Neural cell (in vitro differentiated cells): ENCODE results near the gene CDH7. TPM values are rescaled to one million over a fixed set of nuclear protein-coding genes. Genes with fewer than 3 reads are reported as not detected.

ENCODE experiments used
- H2AFZ ChIP-seq: fragments of 200-600, 300-800 bp; sonication (generic), shearing (Covaris generic); 2 replicates; pipeline ENCODE4 v1.6.0; 2014; ENCODE audit warnings: low read depth, mild to moderate bottlenecking, antibody characterized with exemption, low read length, moderate library complexity
- H3F3A ChIP-seq: fragments of 200-600 bp; shearing (Covaris generic); 2 replicates; pipeline ENCODE4 v1.6.1; 2016; ENCODE audit warnings: mild to moderate bottlenecking, moderate library complexity, mixed read lengths, antibody characterized with exemption, low read length; ENCODE audit not compliant: insufficient read depth, poor library complexity, severe bottlenecking
- H3K27ac ChIP-seq: fragments of 200-600, 300-800 bp; sonication (generic), shearing (Covaris generic); 2 replicates; pipeline ENCODE4 v1.5.1; 2014; ENCODE audit warnings: mild to moderate bottlenecking, low read length, moderate library complexity
- H3K27me3 ChIP-seq: fragments of 300-800, 200-600 bp; sonication (generic), shearing (Covaris generic); 2 replicates; pipeline ENCODE4 v1.6.0; 2014; ENCODE audit warnings: mild to moderate bottlenecking, low read depth, low read length, moderate library complexity; ENCODE audit not compliant: insufficient read depth
- H3K36me3 ChIP-seq: fragments of 300-800, 200-600 bp; sonication (generic), shearing (Covaris generic); 2 replicates; pipeline ENCODE4 v1.5.1; 2014; ENCODE audit warnings: mild to moderate bottlenecking, antibody characterized with exemption, low read length, moderate library complexity; ENCODE audit not compliant: insufficient read depth
- H3K4me2 ChIP-seq: fragments of 300-800, 200-600 bp; sonication (generic), shearing (Covaris generic); 2 replicates; pipeline ENCODE4 v1.6.0; 2014; ENCODE audit warnings: mild to moderate bottlenecking, low read length
- H3K4me3 ChIP-seq: fragments of 300-800, 200-600 bp; sonication (generic), shearing (Covaris generic); 2 replicates; pipeline ENCODE4 v1.5.1; 2014; ENCODE audit warnings: mild to moderate bottlenecking, low read length, moderate library complexity
- H3K79me2 ChIP-seq: fragments of 200-600 bp; shearing (Covaris generic); replicated peaks from 2 replicates; pipeline ENCODE4 v1.6.0; 2014; ENCODE audit warnings: mild to moderate bottlenecking, low read length, moderate library complexity; ENCODE audit not compliant: insufficient read depth
- H3K9ac ChIP-seq: fragments of 300-800, 200-600 bp; sonication (generic), shearing (Covaris generic); 2 replicates; pipeline ENCODE4 v1.6.1; 2016; ENCODE audit warnings: mild to moderate bottlenecking, low read length, mixed read lengths
- H3K9me2 ChIP-seq: fragments of 200-600 bp; shearing (Covaris generic); 2 replicates; pipeline ENCODE4 v1.6.1; 2016; ENCODE audit warnings: mild to moderate bottlenecking, low read length, mixed read lengths; ENCODE audit not compliant: insufficient read depth
- H3K9me3 ChIP-seq: fragments of 200-600, 300-800 bp; sonication (generic), shearing (Covaris generic); 2 replicates; pipeline ENCODE4 v1.6.1; 2016; ENCODE audit warnings: mild to moderate bottlenecking, mixed run types, low read length, moderate library complexity, mixed read lengths
- H4K20me1 ChIP-seq: fragments of 200-600 bp; shearing (Covaris generic); 2 replicates; pipeline ENCODE4 v1.6.1; 2016; ENCODE audit warnings: mild to moderate bottlenecking, mixed run types; ENCODE audit not compliant: insufficient read depth
- CTCF ChIP-seq: fragments of 450-650 bp; IDR thresholded peaks from 2 replicates; pipeline ENCODE4 v1.5.1; 2014; ENCODE audit warnings: antibody characterized with exemption, mild to moderate bottlenecking, moderate library complexity; ENCODE audit not compliant: poor library complexity, severe bottlenecking
- EP300 ChIP-seq: fragments of 450-650 bp; conservative IDR thresholded peaks from 2 replicates; pipeline ENCODE4 v1.6.1; 2014; ENCODE audit warnings: antibody characterized with exemption, mild to moderate bottlenecking, moderate library complexity; ENCODE audit not compliant: poor library complexity, severe bottlenecking
- EZH2 ChIP-seq: fragments of 200-600, 300-800 bp; shearing (Covaris generic), sonication (generic); IDR thresholded peaks from 2 replicates; pipeline ENCODE4 v1.6.1; 2014; ENCODE audit warnings: antibody characterized with exemption, low read length, borderline replicate concordance, mild to moderate bottlenecking; ENCODE audit not compliant: insufficient read depth, poor library complexity, severe bottlenecking
- MXI1 ChIP-seq: fragments of 450-650 bp; conservative IDR thresholded peaks from 2 replicates; pipeline ENCODE4 v1.6.1; 2014; ENCODE audit warnings: antibody characterized with exemption, mild to moderate bottlenecking; ENCODE audit not compliant: poor library complexity, severe bottlenecking
- POLR2AphosphoS5 ChIP-seq: IDR thresholded peaks from 2 replicates; pipeline ENCODE4 v1.6.1; 2012
- RAD21 ChIP-seq: fragments of 450-650 bp; conservative IDR thresholded peaks from 2 replicates; pipeline ENCODE4 v1.6.1; 2014; ENCODE audit warnings: antibody characterized with exemption, mild to moderate bottlenecking, moderate library complexity
- REST ChIP-seq: IDR thresholded peaks from 2 replicates; pipeline ENCODE4 v1.6.1; 2012; ENCODE audit warnings: borderline replicate concordance
- SMC3 ChIP-seq: fragments of 450-650 bp; conservative IDR thresholded peaks from 2 replicates; pipeline ENCODE4 v1.6.1; 2014; ENCODE audit warnings: antibody characterized with exemption, mild to moderate bottlenecking, moderate library complexity; ENCODE audit not compliant: poor library complexity
- TAF1 ChIP-seq: IDR thresholded peaks from 2 replicates; pipeline ENCODE4 v1.6.1; 2012; ENCODE audit warnings: low read depth
- polyA plus RNA-seq: library from polyadenylated mRNA; depleted of rRNA; stranded (reverse); fragments of >200 nt; gene quantifications from 2 replicates; pipeline ENCODE4 v1.2.3, GENCODE V29; 2014

The CDH7 gene
- polyA plus RNA-seq, 1 donor from 2014 or later, result 7.4 TPM

- Histone ChIP-seq H3K4me3 (no peak overlapping the region), H3K9ac (no peak overlapping the region)
- TF ChIP-seq MXI1, result no peak
- TF ChIP-seq POLR2AphosphoS5, result no peak
- no peak for TF ChIP-seq TAF1
- no peak for TF ChIP-seq CTCF
- no peak for TF ChIP-seq EP300
- TF ChIP-seq REST, result no peak
- TF ChIP-seq SMC3, result no peak
- no peak for TF ChIP-seq EZH2
- no peak for TF ChIP-seq RAD21
Measured at GRCh38 chr18:65811307-65811706, 60.5 kb downstream of the CDH7 start.

GRCh38 chr18:65815506-65815905 lies 64.7 kb downstream of the CDH7 start:
- Histone ChIP-seq H3K36me3 (no peaks in the 10 kb centered on the region), H3K27ac (no peak overlapping the region), H3K9me3 (no peaks in the 10 kb centered on the region), H3F3A (no peaks in the 10 kb centered on the region), H4K20me1 (no peaks in the 10 kb centered on the region), H3K4me3 (no peak overlapping the region), H3K79me2 (no peaks in the 10 kb centered on the region), H3K27me3 (no peaks in the 10 kb centered on the region), H3K9ac (no peak overlapping the region), H3K4me2 (no peak overlapping the region), H3K9me2 (no peaks in the 10 kb centered on the region), H2AFZ (no peak overlapping the region)
- TF ChIP-seq TAF1 (no peak), MXI1 (no peak), EP300 (no peak), SMC3 (no peak), CTCF (no peak), REST (no peak), EZH2 (no peak), RAD21 (no peak), POLR2AphosphoS5 (no peak)

More at GRCh38 chr18:65811307-65811706, 60.5 kb downstream of the CDH7 start:
- Histone ChIP-seq H2AFZ (no peak overlapping the region), H3K36me3 (no peaks in the 10 kb centered on the region), H3K79me2 (no peaks in the 10 kb centered on the region), H3K9me2 (no peaks in the 10 kb centered on the region), H3K9me3 (no peaks in the 10 kb centered on the region), H3F3A (peaks cover 5% of the 10 kb centered on the region), H3K27me3 (no peaks in the 10 kb centered on the region), H3K4me2 (no peak overlapping the region), H4K20me1 (no peaks in the 10 kb centered on the region), H3K27ac (no peak overlapping the region)
